Effector CD8-positive, alpha-beta T cell (primary cell): ENCODE results near the gene TMEM125.

Experiments
- DNase-seq: peaks from one replicate; lab custom pipeline; 2025; lab: John Stamatoyannopoulos, UW

The TMEM125 gene

GRCh38 chr1:43247256-43247921 is 22.4 kb upstream of the TMEM125 start:
- no peak for DNase-seq

- no peak for DNase-seq
Observed at GRCh38 chr1:43250351-43250761, 19.4 kb upstream of the TMEM125 start.

GRCh38 chr1:43251024-43251423 is 18.8 kb upstream of the TMEM125 start:
- DNase-seq: no peak

- no peak for DNase-seq
Observed at GRCh38 chr1:43252225-43252624, 17.6 kb upstream of the TMEM125 start.

- DNase-seq: no peak
Observed at GRCh38 chr1:43253173-43253572, 16.6 kb upstream of the TMEM125 start.

- no peak for DNase-seq
Observed at GRCh38 chr1:43253876-43254275, 15.9 kb upstream of the TMEM125 start.

- DNase-seq: no peak
Observed at GRCh38 chr1:43255438-43256210, 14.2 kb upstream of the TMEM125 start.

- no peak for DNase-seq
Observed at GRCh38 chr1:43256675-43257570, 12.9 kb upstream of the TMEM125 start.

GRCh38 chr1:43258370-43258769 is 11.4 kb upstream of the TMEM125 start:
- no peak for DNase-seq

GRCh38 chr1:43265431-43265830 is 4.4 kb upstream of the TMEM125 start:
- DNase-seq: no peak

- no peak for DNase-seq
Observed at GRCh38 chr1:43266881-43267280, 2.9 kb upstream of the TMEM125 start.

GRCh38 chr1:43267291-43267805 is 2.4 kb upstream of the TMEM125 start:
- no peak for DNase-seq

- no peak for DNase-seq
Observed at GRCh38 chr1:43267818-43268425, 1.9 kb upstream of the TMEM125 start.

GRCh38 chr1:43270421-43271095 is 775 bp downstream of the TMEM125 start:
- no peak for DNase-seq

- no peak for DNase-seq
Observed at GRCh38 chr1:43271186-43272118, 1.7 kb downstream of the TMEM125 start.

GRCh38 chr1:43272161-43272560 is 2.4 kb downstream of the TMEM125 start:
- DNase-seq: no peak

- no peak for DNase-seq
Observed at GRCh38 chr1:43272576-43273571, 3.1 kb downstream of the TMEM125 start.

- DNase-seq: no peak
Observed at GRCh38 chr1:43273708-43274107, 3.9 kb downstream of the TMEM125 start.
